SK-N-SH (cell line): ENCODE results near the gene EDEM3. TPM values are rescaled to one million over a fixed set of nuclear protein-coding genes. Genes with fewer than 3 reads are reported as not detected.

Source experiments
- CTCF ChIA-PET: fragments of 300-600, 350-600 bp; formaldehyde crosslinking; extraction: SDS; loops from one replicate; lab custom pipeline; 2021; lab: Yijun Ruan, JAX
- POLR2A ChIA-PET: fragments of 350-600 bp; sonication (Branson Sonifier 250); formaldehyde crosslinking; extraction: SDS; loops from one replicate; lab custom pipeline; 2020; ENCODE audit warnings: antibody characterized with exemption, inconsistent platforms; lab: Yijun Ruan, JAX
- DNase-seq: peaks from one replicate; pipeline ENCODE4 v3.0.0; 2012
- H2AFZ ChIP-seq: fragments of 200-600 bp; sonication (generic); 2 replicates; pipeline ENCODE4 v1.8.1; 2016; ENCODE audit warnings: antibody characterized with exemption, mild to moderate bottlenecking, low read depth
- H3F3A ChIP-seq: fragments of 200-600 bp; sonication (generic); replicated peaks from 2 replicates; pipeline ENCODE3; 2016; ENCODE audit warnings: antibody characterized with exemption, mild to moderate bottlenecking; ENCODE audit not compliant: insufficient read depth
- H3K27ac ChIP-seq, 2 experiments: fragments of 200-500 bp in 1 of 2; fragments of 200-600 bp in 1 of 2; sonication (Bioruptor generic) in 1 of 2; sonication (generic), shearing (Covaris generic) in 1 of 2; 2 replicates each; pipeline versions ENCODE4 v1.5.1 to v1.6.1; 2014 to 2016; ENCODE audit warnings: low read depth in 2 of 2, inconsistent platforms in 1 of 2, low read length in 1 of 2, mild to moderate bottlenecking in 1 of 2, mixed read lengths in 1 of 2
- H3K27me3 ChIP-seq: fragments of 200-600 bp; sonication (generic), shearing (Covaris generic); 2 replicates; pipeline ENCODE4 v1.6.1; 2016; ENCODE audit warnings: mixed run types; ENCODE audit not compliant: insufficient read depth
- H3K36me3 ChIP-seq, 2 experiments: fragments of 200-500 bp in 1 of 2; fragments of 200-600 bp in 1 of 2; sonication (Bioruptor generic) in 1 of 2; sonication (generic) in 1 of 2; replicated peaks in 1 of 2; 2 replicates each; pipeline versions ENCODE3 to v1.5.1; 2014 to 2016; ENCODE audit warnings: low read length in 1 of 2, mild to moderate bottlenecking in 1 of 2; ENCODE audit not compliant: insufficient read depth in 2 of 2, control insufficient read depth in 1 of 2
- H3K4me1 ChIP-seq, 2 experiments: fragments of 200-500 bp in 1 of 2; fragments of 200-600 bp in 1 of 2; sonication (Bioruptor generic) in 1 of 2; sonication (generic), shearing (Covaris generic) in 1 of 2; 2 replicates each; pipeline versions ENCODE4 v1.5.1 to v1.6.1; 2014 to 2016; ENCODE audit warnings: low read depth in 1 of 2, low read length in 1 of 2, mixed run types in 1 of 2; ENCODE audit not compliant: insufficient read depth in 2 of 2, control insufficient read depth in 1 of 2
- H3K4me2 ChIP-seq: fragments of 200-600 bp; sonication (generic), shearing (Covaris generic); 2 replicates; pipeline ENCODE4 v1.6.1; 2017; ENCODE audit warnings: mixed run types
- H3K4me3 ChIP-seq, 2 experiments: fragments of 200-500 bp in 1 of 2; fragments of 200-600 bp in 1 of 2; sonication (Bioruptor generic) in 1 of 2; sonication (generic), shearing (Covaris generic) in 1 of 2; 2 replicates each; pipeline versions ENCODE4 v1.5.1 to v1.8.1; 2014 to 2016; ENCODE audit warnings: low read depth in 2 of 2, inconsistent platforms in 1 of 2, low read length in 1 of 2, mild to moderate bottlenecking in 1 of 2, mixed read lengths in 1 of 2, moderate library complexity in 1 of 2
- H3K79me2 ChIP-seq: fragments of 200-600 bp; sonication (generic); 2 replicates; pipeline ENCODE4 v1.8.1; 2017; ENCODE audit warnings: mild to moderate bottlenecking; ENCODE audit not compliant: insufficient read depth
- H3K9ac ChIP-seq: fragments of 200-600 bp; sonication (generic); 2 replicates; pipeline ENCODE4 v1.6.1; 2017; ENCODE audit warnings: mixed run types
- H3K9me2 ChIP-seq: fragments of 200-600 bp; sonication (generic); 2 replicates; pipeline ENCODE4 v1.6.1; 2017; ENCODE audit warnings: mixed run types
- H3K9me3 ChIP-seq: fragments of 200-600 bp; sonication (generic); 2 replicates; pipeline ENCODE4 v1.6.1; 2017; ENCODE audit warnings: mixed run types, mild to moderate bottlenecking, moderate library complexity
- H4K20me1 ChIP-seq: fragments of 200-600 bp; sonication (generic); 2 replicates; pipeline ENCODE4 v1.6.1; 2017; ENCODE audit warnings: mild to moderate bottlenecking, mixed run types; ENCODE audit not compliant: insufficient read depth
- CTCF ChIP-seq: fragments of 200-600 bp; sonication (generic); IDR thresholded peaks from 2 replicates; pipeline ENCODE4 v1.6.1; 2017; ENCODE audit warnings: antibody characterized with exemption, mild to moderate bottlenecking, moderate library complexity
- ELF1 ChIP-seq: IDR thresholded peaks from 2 replicates; pipeline ENCODE4 v1.4.0; 2012
- EP300 ChIP-seq, 2 experiments: IDR thresholded peaks; 2 replicates each; pipeline versions ENCODE4 v1.4.0 to v1.6.1; 2012; ENCODE audit warnings: borderline replicate concordance in 1 of 2, low read depth in 1 of 2, low read length in 1 of 2
- FOXJ3 ChIP-seq: sonication (generic); formaldehyde crosslinking; IDR thresholded peaks from 2 replicates; pipeline ENCODE4 v1.5.1; 2020; ENCODE audit warnings: mild to moderate bottlenecking, missing genetic modification reagents
- FOXM1 ChIP-seq: IDR thresholded peaks from 2 replicates; pipeline ENCODE4 v1.4.0; 2012; ENCODE audit warnings: low read depth, mild to moderate bottlenecking
- GABPA ChIP-seq: IDR thresholded peaks from 2 replicates; pipeline ENCODE4 v1.4.0; 2012; ENCODE audit warnings: low read depth, mild to moderate bottlenecking
- MAX ChIP-seq: IDR thresholded peaks from 2 replicates; pipeline ENCODE4 v1.4.0; 2012; ENCODE audit warnings: low read depth
- MXI1 ChIP-seq: IDR thresholded peaks from 2 replicates; pipeline ENCODE4 v1.6.1; 2012; ENCODE audit warnings: mild to moderate bottlenecking, low read depth, low read length, improper control_type of control experiment
- PBX3 ChIP-seq: IDR thresholded peaks from 2 replicates; pipeline ENCODE4; 2012
- RCOR1 ChIP-seq: fragments of 150-350 bp; IDR thresholded peaks from 2 replicates; pipeline ENCODE4 v1.6.1; 2017; ENCODE audit warnings: antibody characterized with exemption, low read length
- SMC3 ChIP-seq: IDR thresholded peaks from 2 replicates; pipeline ENCODE4 v1.6.1; 2012; ENCODE audit warnings: low read depth, low read length, improper control_type of control experiment
- USF1 ChIP-seq: IDR thresholded peaks from 2 replicates; pipeline ENCODE4 v1.4.0; 2012; ENCODE audit warnings: low read depth, borderline replicate concordance
- WGBS: methylation state at CpG from one replicate; pipeline ENCODE4 v1.1.6; 2017; ENCODE audit warnings: low lambda C conversion rate; 5-methylcytosine and 5-hydroxymethylcytosine counted together
- polyA plus RNA-seq, 3 experiments: library from polyadenylated mRNA; depleted of rRNA; stranded (reverse); fragments of >200 nt; gene quantifications; 2 replicates each; pipeline ENCODE4 v1.2.3, GENCODE V29; 2012

The EDEM3 gene
- polyA plus RNA-seq, 1 of the 3 experiments (the other 2 are of a cell fraction), result 28.6 TPM

DNA sequence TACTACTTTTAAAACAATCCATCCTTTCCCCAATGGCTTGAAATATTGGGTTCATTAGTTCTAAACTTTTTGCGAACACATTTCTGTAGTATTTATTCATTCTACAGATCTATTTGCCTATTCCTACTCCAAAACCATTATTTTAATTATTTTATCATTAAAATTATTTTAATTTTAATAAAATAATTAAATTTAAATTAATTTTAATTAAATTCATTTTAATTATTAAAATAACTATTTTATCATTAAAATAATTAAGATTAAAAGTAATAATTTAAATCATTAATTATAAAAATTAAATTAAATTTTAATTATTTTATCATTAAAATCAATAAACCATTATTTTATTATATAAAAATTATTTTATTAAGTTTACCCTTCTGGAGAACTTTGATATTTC, 15.6 kb downstream of the EDEM3 start:
- H3F3A ChIP-seq, result peaks cover 5% of the 10 kb centered on the region
- no peak overlapping the region for H3K9ac ChIP-seq
- H3K4me2 ChIP-seq, result no peak overlapping the region
- POLR2A ChIA-PET, result no interaction called here
- no peaks in the 10 kb centered on the region; the same call in 1 of the 2 replicates for H3K9me2 ChIP-seq
- TF ChIP-seq RCOR1, result no peak
- TF ChIP-seq FOXM1, result no peak
- no peak for TF ChIP-seq USF1
- no peak for TF ChIP-seq CTCF
- no peak for TF ChIP-seq MXI1
- TF ChIP-seq MAX, result no peak
- no peak for TF ChIP-seq SMC3
- no peak for TF ChIP-seq GABPA
- TF ChIP-seq PBX3, result no peak
- TF ChIP-seq EP300 (IDR thresholded peaks at IDR 0.05; ENCODE audit: borderline replicate concordance in 1 of 2, low read depth in 1 of 2, low read length in 1 of 2), result no peak
- no peak for DNase-seq
- H3K9me3 ChIP-seq, result no peaks in the 10 kb centered on the region
- no peaks in the 10 kb centered on the region for H4K20me1 ChIP-seq
- H3K27ac ChIP-seq, result no peak overlapping the region; a peak in 1 of 4 replicates
- H2AFZ ChIP-seq, result no peak overlapping the region
- peaks cover 0 to 17% of the 10 kb centered on the region in 2 experiments; a peak in 2 of 4 replicates for H3K4me1 ChIP-seq
- H3K4me3 ChIP-seq, result no peak overlapping the region
- no peaks in the 10 kb centered on the region for H3K27me3 ChIP-seq
- H3K36me3 ChIP-seq, result peaks cover 50 to 57% of the 10 kb centered on the region in 2 experiments
- CTCF ChIA-PET, result no interaction called here
- peaks cover 17% of the 10 kb centered on the region for H3K79me2 ChIP-seq
- WGBS, result 98% methylated on average over 1 of the region's 1 CpG

DNA sequence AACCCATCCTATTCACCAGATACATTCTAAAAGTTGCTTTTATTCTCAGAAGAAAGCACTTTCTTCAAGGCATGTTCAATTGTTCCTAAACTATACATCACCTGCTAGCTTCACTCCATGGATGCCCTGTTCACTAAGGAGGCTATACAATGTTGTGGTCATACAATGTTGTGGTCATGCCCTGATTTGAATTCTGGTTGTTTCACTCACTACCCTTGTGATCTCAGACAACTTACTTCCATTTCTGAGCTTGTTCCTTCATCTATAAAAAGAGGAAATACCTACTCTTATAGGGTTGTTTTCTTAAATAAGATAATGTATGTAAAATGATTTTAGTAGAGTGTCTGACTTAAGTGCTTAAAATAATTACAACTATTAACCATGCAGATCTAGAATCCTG, 19.7 kb downstream of the EDEM3 start:
- Histone ChIP-seq H3K79me2 (no peaks in the 10 kb centered on the region; the same call in 1 of the 2 replicates), H3K9ac (no peak overlapping the region), H3K4me3 (no peak overlapping the region)
- CTCF ChIA-PET, result interaction anchor here (1.5 kb wide), 1 partner anchor 10 kb away, joined by 3 read pairs; no protein-coding TSS in a partner anchor
- no peak for DNase-seq
- TF ChIP-seq PBX3, result no peak
- no peak for TF ChIP-seq ELF1
- TF ChIP-seq FOXJ3 (CRISPR knock-in tag), result no peak
- no peak for TF ChIP-seq SMC3
- no peak for TF ChIP-seq RCOR1
- TF ChIP-seq, all 33 proteins: peak for 0
- POLR2A ChIA-PET, result no interaction called here
- Histone ChIP-seq H2AFZ (no peak overlapping the region), H3F3A (peaks cover 5% of the 10 kb centered on the region), H3K27me3 (no peaks in the 10 kb centered on the region), H3K27ac (no peak overlapping the region), H3K4me2 (no peak overlapping the region), H3K4me1 (peaks cover 0 to 7% of the 10 kb centered on the region in 2 experiments; a peak in 2 of 4 replicates), H4K20me1 (no peaks in the 10 kb centered on the region), H3K36me3 (peaks cover 61 to 67% of the 10 kb centered on the region in 2 experiments), H3K9me3 (no peaks in the 10 kb centered on the region), H3K9me2 (no peaks in the 10 kb centered on the region)
